Endothelial cell of umbilical vein (primary cell): ENCODE data around the gene PSAPL1. TPM values are rescaled to one million over a fixed set of nuclear protein-coding genes. Genes with fewer than 3 reads are reported as not detected.

Source experiments
- BruUV-seq: library from RNA; stranded (reverse); fragments of 400-500 nt; replicated peaks from 2 replicates; lab custom pipeline; 2021; lab: Mats Ljungman, UMichigan
- CTCF ChIA-PET: fragments of 300-600, 350-600 bp; sonication (Branson Sonifier 250); formaldehyde crosslinking; loops from one replicate; lab custom pipeline; 2021; ENCODE audit warnings: antibody characterized with exemption, inconsistent platforms; lab: Charles Lee
- POLR2A ChIA-PET: fragments of 300-600, 350-600 bp; sonication (Branson Sonifier 250); formaldehyde crosslinking; loops from one replicate; lab custom pipeline; 2021; ENCODE audit warnings: antibody characterized with exemption, inconsistent platforms; lab: Charles Lee
- DNase-seq: peaks from one replicate; pipeline ENCODE4 v3.0.0-alpha.2; 2011; ENCODE audit warnings: low read depth, low spot score
- FAIRE-seq: peaks from 2 replicates; lab custom pipeline; 2011; peaks lifted over from hg19 to GRCh38; lab: Jason Lieb, UNC
- H2AFZ ChIP-seq: 2 replicates; pipeline ENCODE4 v1.6.0; 2012; ENCODE audit warnings: low read depth, low read length, control low read depth, inconsistent platforms
- H3K27ac ChIP-seq: 2 replicates; pipeline ENCODE4 v1.5.1; 2011; ENCODE audit warnings: low read depth, mild to moderate bottlenecking, control low read depth, low read length, moderate library complexity; ENCODE audit not compliant: insufficient read depth
- H3K27me3 ChIP-seq, 2 experiments: 2 replicates each; pipeline versions ENCODE4 v1.6.0 to v1.6.1; 2011; ENCODE audit warnings: low read length in 2 of 2, mixed read lengths in 1 of 2; ENCODE audit not compliant: control insufficient read depth in 2 of 2, insufficient read depth in 2 of 2
- H3K36me3 ChIP-seq, 2 experiments: 2 replicates in 1 of 2; 3 replicates in 1 of 2; pipeline ENCODE4 v1.5.1; 2011; ENCODE audit warnings: low read length in 2 of 2, mild to moderate bottlenecking in 1 of 2, moderate library complexity in 1 of 2; ENCODE audit not compliant: control insufficient read depth in 2 of 2, insufficient read depth in 2 of 2; ENCODE audit errors: extremely low read depth in 1 of 2
- H3K4me1 ChIP-seq: 3 replicates; pipeline ENCODE4 v1.5.1; 2011; ENCODE audit warnings: mild to moderate bottlenecking, low read length; ENCODE audit not compliant: control insufficient read depth, insufficient read depth; ENCODE audit errors: extremely low read depth
- H3K4me2 ChIP-seq: 2 replicates; pipeline ENCODE4 v1.6.1; 2011; ENCODE audit warnings: low read length, control low read depth, mixed read lengths; ENCODE audit not compliant: insufficient read depth
- H3K4me3 ChIP-seq, 3 experiments: fragments of 200-600 bp in 1 of 3; sonication (generic), shearing (Covaris generic) in 1 of 3; replicated peaks in 1 of 3; 2 replicates each; pipeline ENCODE4 v1.5.1; 2011 to 2016; ENCODE audit warnings: control low read depth in 3 of 3, low read length in 3 of 3, mild to moderate bottlenecking in 2 of 3, inconsistent platforms in 1 of 3, low read depth in 1 of 3, moderate library complexity in 1 of 3; ENCODE audit not compliant: insufficient read depth in 1 of 3
- H3K79me2 ChIP-seq: 2 replicates; pipeline ENCODE4 v1.6.0; 2012; ENCODE audit warnings: low read length, inconsistent platforms; ENCODE audit not compliant: control insufficient read depth, insufficient read depth
- H3K9ac ChIP-seq: replicated peaks from 2 replicates; pipeline ENCODE3; 2011; ENCODE audit warnings: low read length, control low read depth; ENCODE audit not compliant: insufficient read depth; ENCODE audit errors: extremely low read depth
- H3K9me1 ChIP-seq: replicated peaks from 3 replicates; pipeline ENCODE4 v1.6.0; 2011; ENCODE audit warnings: mild to moderate bottlenecking, low read length; ENCODE audit not compliant: control insufficient read depth, insufficient read depth; ENCODE audit errors: extremely low read depth
- H3K9me3 ChIP-seq: replicated peaks from 2 replicates; pipeline ENCODE4 v1.5.1; 2012; ENCODE audit warnings: low read length, inconsistent platforms; ENCODE audit not compliant: control insufficient read depth, insufficient read depth
- H4K20me1 ChIP-seq: replicated peaks from 2 replicates; pipeline ENCODE3; 2011; ENCODE audit warnings: mild to moderate bottlenecking, low read length; ENCODE audit not compliant: control insufficient read depth, insufficient read depth; ENCODE audit errors: extremely low read depth
- CTCF ChIP-seq, 2 donors: IDR thresholded peaks; 1 replicate in 1 of 2; 2 replicates in 1 of 2; pipeline ENCODE4 v1.5.1; 2011; ENCODE audit warnings: low read length in 2 of 2, mild to moderate bottlenecking in 2 of 2, moderate library complexity in 2 of 2, control low read depth in 1 of 2, inconsistent platforms in 1 of 2, low read depth in 1 of 2; ENCODE audit not compliant: insufficient read depth in 1 of 2; ENCODE audit errors: extremely low read depth in 1 of 2
- EZH2 ChIP-seq: IDR thresholded peaks from 2 replicates; pipeline ENCODE4 v1.6.1; 2012; ENCODE audit warnings: borderline replicate concordance, low read depth, mild to moderate bottlenecking, moderate library complexity, low read length, inconsistent platforms; ENCODE audit not compliant: severe bottlenecking
- FOS ChIP-seq: IDR thresholded peaks from 2 replicates; pipeline ENCODE4 v1.6.1; 2011; ENCODE audit warnings: mild to moderate bottlenecking, low read length, moderate library complexity, borderline replicate concordance; ENCODE audit not compliant: insufficient read depth
- GATA2 ChIP-seq: IDR thresholded peaks from 2 replicates; pipeline ENCODE4 v1.7.0; 2011; ENCODE audit warnings: low read depth, mild to moderate bottlenecking, moderate library complexity, mixed read lengths, low read length; ENCODE audit not compliant: insufficient read length, insufficient read depth
- JUN ChIP-seq: IDR thresholded peaks from 2 replicates; pipeline ENCODE4 v1.6.1; 2011; ENCODE audit warnings: borderline replicate concordance, low read depth; ENCODE audit not compliant: insufficient read length, insufficient read depth
- MAX ChIP-seq: IDR thresholded peaks from 2 replicates; pipeline ENCODE4 v1.6.1; 2011; ENCODE audit not compliant: insufficient read depth, insufficient read length
- MYC ChIP-seq: IDR thresholded peaks from one replicate; pipeline ENCODE4 v1.6.1; 2011; ENCODE audit warnings: mild to moderate bottlenecking, low read depth, low read length
- POLR2A ChIP-seq: IDR thresholded peaks from 2 replicates; pipeline ENCODE4 v1.6.1; 2012; ENCODE audit warnings: low read depth, mild to moderate bottlenecking, control low read depth, low read length
- POLR2AphosphoS5 ChIP-seq: IDR thresholded peaks from 2 replicates; pipeline ENCODE4 v1.6.1; 2012; ENCODE audit warnings: low read depth, mild to moderate bottlenecking, control low read depth, low read length, moderate library complexity; ENCODE audit not compliant: insufficient read depth
- dilution Hi-C: fragments of 300-500 bp; cut with MboI; formaldehyde crosslinking; loops from one replicate; pipeline ENCODE4 v1.15.0; 2019; ENCODE audit warnings: low sequenced_read_pairs; ENCODE audit not compliant: extremely low pct_ligation_motif_present
- intact Hi-C: fragments of 100-400 bp; cut with micrococcal nuclease; formaldehyde crosslinking; loops from one replicate; pipeline ENCODE4 v1.10.0; 2022
- polyA plus RNA-seq, 4 experiments: library from polyadenylated mRNA; depleted of rRNA in 3 of 4; stranded (reverse) in 3 of 4; unstranded in 1 of 4; fragments of >200 nt; gene quantifications; 2 replicates each; pipeline versions ENCODE4 v1.2.1 to v1.2.3, GENCODE V29; 2011 to 2012; ENCODE audit warnings: missing spikeins in 1 of 4
- total RNA-seq: library from RNA; stranded (reverse); gene quantifications from 2 replicates; pipeline ENCODE4 v1.2.3, GENCODE V29; 2021

PSAPL1 gene
- total and polyA plus RNA-seq, 2 donors (not counting 3 experiments of a cell fraction or from before 2014, with no cell fraction given) = not detected

GRCh38 chr4:7400671-7401298 lies 33.9 kb downstream of the PSAPL1 start:
- TF ChIP-seq POLR2AphosphoS5 = no peak
- no peak for TF ChIP-seq JUN
- TF ChIP-seq FOS = no peak
- no peak for TF ChIP-seq GATA2
- TF ChIP-seq EZH2 = no peak
- no peak for TF ChIP-seq MAX
- TF ChIP-seq POLR2A = no peak
- TF ChIP-seq MYC = no peak
- no peak for TF ChIP-seq CTCF (IDR thresholded peaks at IDR 0.05; ENCODE audit: extremely low read depth in 1 of 2, insufficient read depth in 1 of 2, low read depth in 1 of 2, low read length in 2 of 2)
- CTCF ChIA-PET = no interaction called here
- intact Hi-C loops = no loop called here
- no peaks in the 10 kb centered on the region for H3K4me1 ChIP-seq
- no peaks in the 10 kb centered on the region for H3K27me3 ChIP-seq
- no peak overlapping the region for H3K27ac ChIP-seq
- H4K20me1 ChIP-seq = no peaks in the 10 kb centered on the region
- H3K36me3 ChIP-seq = no peaks in the 10 kb centered on the region
- H3K9ac ChIP-seq = no peak overlapping the region
- DNase-seq (no peak), FAIRE-seq (no peak)
- no TSS peak for BruUV-seq
- POLR2A ChIA-PET = no interaction called here
- H3K9me1 ChIP-seq = no peaks in the 10 kb centered on the region
- H3K4me2 ChIP-seq = no peak overlapping the region
- H2AFZ ChIP-seq = no peak overlapping the region
- no peaks in the 10 kb centered on the region for H3K9me3 ChIP-seq
- no peaks in the 10 kb centered on the region for H3K79me2 ChIP-seq
- H3K4me3 ChIP-seq = no peak overlapping the region
- dilution Hi-C loops = no loop called here
